ENCODE results near the gene ANKRD13B.
A peak's percentile ranks its signal among the peaks of the same experiment; 100 is the strongest.
"Not testable (repeated sequence)": the region's sequence is repeated elsewhere in the genome, so short reads cannot be mapped to it uniquely, and the experiment has no call there.

ANKRD13B gene

GRCh38 chr17:29650396-29650795 is 57.5 kb downstream of the ANKRD13B start:
- no peak for DNase-seq

DNA sequence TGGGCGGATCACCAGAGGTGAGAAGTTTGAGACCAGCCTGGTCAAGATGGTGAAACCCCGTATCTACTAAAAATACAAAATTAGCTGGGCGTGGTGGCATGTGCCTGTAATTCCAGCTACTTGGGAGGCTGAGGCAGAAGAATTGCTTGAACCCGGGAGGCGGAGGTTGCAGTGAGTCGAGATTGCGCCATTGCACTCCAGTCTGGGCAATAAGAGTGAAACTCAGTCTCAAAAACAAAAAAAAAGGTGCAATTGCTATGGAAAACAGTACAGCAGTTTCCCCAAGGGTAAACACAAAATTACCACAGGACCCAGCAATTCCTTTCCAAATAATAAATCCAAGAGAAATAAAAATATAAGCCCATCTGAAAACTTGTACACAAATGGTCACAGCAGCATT is 59.0 kb downstream of the ANKRD13B start:
- DNase-seq: not testable (repeated sequence)

GRCh38 chr17:29652976-29653375 is 60.0 kb downstream of the ANKRD13B start:
- no peak for DNase-seq

- no peak for DNase-seq
These were observed 61.2 kb downstream of the ANKRD13B start for GRCh38 chr17:29653995-29654714.

- DNase-seq: no peak
These were observed 62.4 kb downstream of the ANKRD13B start for GRCh38 chr17:29655323-29655722.

- DNase-seq: peak in 1 of 2 donors; percentile 14
These were observed 66.2 kb downstream of the ANKRD13B start for GRCh38 chr17:29659155-29659554.

DNA sequence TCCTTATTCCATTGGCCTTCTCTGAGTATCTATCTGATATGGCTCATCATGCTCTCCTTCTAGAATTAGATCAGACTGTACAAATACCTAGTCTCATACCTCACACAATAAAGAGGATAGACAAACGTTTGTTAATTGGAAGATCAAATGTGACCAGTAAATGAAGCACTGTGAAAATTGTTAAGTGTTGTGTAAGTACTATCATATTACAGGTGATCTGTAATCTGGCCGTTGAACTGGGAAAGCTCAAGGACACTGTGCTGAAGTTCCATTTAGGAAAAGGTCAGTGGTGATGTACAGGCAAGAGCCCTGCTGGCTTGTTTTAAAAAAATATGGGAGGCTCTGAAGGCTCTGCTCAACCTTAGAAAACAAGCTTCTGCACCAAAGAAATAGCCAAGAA is 68.3 kb downstream of the ANKRD13B start:
- no peak for DNase-seq

DNA sequence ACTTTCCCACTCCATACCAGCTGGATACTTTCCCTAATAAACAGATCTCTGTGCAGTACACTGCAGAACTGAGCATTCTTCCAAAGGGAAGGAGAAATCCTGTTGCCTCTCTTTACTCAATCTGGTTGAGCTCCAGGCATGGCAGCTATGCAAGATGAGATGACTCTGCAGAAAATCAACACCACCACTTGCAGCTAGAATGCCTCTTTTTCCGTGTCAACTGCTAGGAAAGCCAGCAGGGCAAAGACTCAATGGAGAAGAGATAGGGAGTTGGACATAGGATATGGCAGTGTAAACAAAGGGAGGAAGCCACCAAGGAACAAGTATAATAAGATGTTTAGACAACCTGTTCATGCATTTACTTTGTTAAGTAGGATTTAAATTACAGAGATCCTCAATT is 70.2 kb downstream of the ANKRD13B start:
- no peak for DNase-seq
